NB4 (cell line): ENCODE results near the gene KLHDC9.

ENCODE experiments used
- CTCF ChIP-seq: IDR thresholded peaks from one replicate; pipeline ENCODE4 v1.5.1; 2012; ENCODE audit warnings: low read depth, low read length
- MAX ChIP-seq: IDR thresholded peaks from 2 replicates; pipeline ENCODE4 v1.6.1; 2011; ENCODE audit warnings: low read depth, low read length
- MYC ChIP-seq: IDR thresholded peaks from 2 replicates; pipeline ENCODE4 v1.6.1; 2011; ENCODE audit warnings: low read depth, low read length
- POLR2A ChIP-seq: IDR thresholded peaks from 2 replicates; pipeline ENCODE4 v1.6.1; 2011; ENCODE audit warnings: mild to moderate bottlenecking; ENCODE audit not compliant: insufficient read length; ENCODE audit errors: extremely low read depth

- no peak for TF ChIP-seq CTCF
- TF ChIP-seq POLR2A = no peak
- no peak for TF ChIP-seq MYC
- TF ChIP-seq MAX = no peak
Measured at GRCh38 chr1:161115132-161115711, 17.1 kb downstream of the KLHDC9 start.
